Spinal cord (tissue), 10 donors: ENCODE measurements around the gene PI4KA. TPM values are rescaled to one million over a fixed set of nuclear protein-coding genes. Genes with fewer than 3 reads are reported as not detected.

Experiments
- DNase-seq, 6 donors: peaks; one replicate each; pipeline versions ENCODE4 v3.0.0 to v3.0.0-alpha.2; 2013 to 2015; ENCODE audit warnings: low spot score in 6 of 6, low read depth in 4 of 6
- H3K27ac ChIP-seq: one replicate; pipeline ENCODE4 v1.5.1; 2013; ENCODE audit warnings: low read depth, low read length, control low read depth
- H3K27me3 ChIP-seq: one replicate; pipeline ENCODE4 v1.6.1; 2013; ENCODE audit warnings: low read length; ENCODE audit not compliant: control insufficient read depth, insufficient read depth
- H3K36me3 ChIP-seq: one replicate; pipeline ENCODE4 v1.6.1; 2013; ENCODE audit warnings: low read length; ENCODE audit not compliant: control insufficient read depth, insufficient read depth
- H3K4me1 ChIP-seq: one replicate; pipeline ENCODE4 v1.6.1; 2013; ENCODE audit warnings: low read length; ENCODE audit not compliant: control insufficient read depth, insufficient read depth
- H3K4me3 ChIP-seq: one replicate; pipeline ENCODE4 v1.5.1; 2013; ENCODE audit warnings: low read depth, low read length, control low read depth
- H3K9me3 ChIP-seq: one replicate; pipeline ENCODE4 v1.6.1; 2013; ENCODE audit warnings: low read length; ENCODE audit not compliant: control insufficient read depth, insufficient read depth
- WGBS: methylation state at CpG from one replicate; pipeline ENCODE4 v1.1.5; 2013; ENCODE audit warnings: missing lambda C conversion rate; ENCODE audit not compliant: insufficient coverage; 5-methylcytosine and 5-hydroxymethylcytosine counted together
- polyA plus RNA-seq, 2 donors: library from polyadenylated mRNA; unstranded; fragments of 120-200 nt; gene quantifications; one replicate each; pipeline ENCODE4 v1.2.1, GENCODE V29; 2013; ENCODE audit not compliant: insufficient read length in 2 of 2
- total RNA-seq, 2 donors: library from RNA; depleted of rRNA in 1 of 2; stranded (reverse); fragments of 120-200 nt in 1 of 2; fragments of >200 nt in 1 of 2; gene quantifications; one replicate each; pipeline versions ENCODE4 v1.2.3 to v1.2.4, GENCODE V29; 2013 to 2014
- donor health status: healthy.

Gene PI4KA
- total and polyA plus RNA-seq, 4 donors, result 57.6 to 136 (median 89.5) TPM

- Histone ChIP-seq H3K27ac (no peak overlapping the region), H3K4me1 (no peaks in the 10 kb centered on the region), H3K27me3 (no peaks in the 10 kb centered on the region), H3K36me3 (peaks cover 68% of the 10 kb centered on the region), H3K4me3 (no peak overlapping the region), H3K9me3 (no peaks in the 10 kb centered on the region)
- DNase-seq, result no peak
- WGBS, result 86% methylated on average over 1 of the region's 6 CpGs
These were observed 24.2 kb upstream of the PI4KA start for GRCh38 chr22:20882855-20883254.

DNA sequence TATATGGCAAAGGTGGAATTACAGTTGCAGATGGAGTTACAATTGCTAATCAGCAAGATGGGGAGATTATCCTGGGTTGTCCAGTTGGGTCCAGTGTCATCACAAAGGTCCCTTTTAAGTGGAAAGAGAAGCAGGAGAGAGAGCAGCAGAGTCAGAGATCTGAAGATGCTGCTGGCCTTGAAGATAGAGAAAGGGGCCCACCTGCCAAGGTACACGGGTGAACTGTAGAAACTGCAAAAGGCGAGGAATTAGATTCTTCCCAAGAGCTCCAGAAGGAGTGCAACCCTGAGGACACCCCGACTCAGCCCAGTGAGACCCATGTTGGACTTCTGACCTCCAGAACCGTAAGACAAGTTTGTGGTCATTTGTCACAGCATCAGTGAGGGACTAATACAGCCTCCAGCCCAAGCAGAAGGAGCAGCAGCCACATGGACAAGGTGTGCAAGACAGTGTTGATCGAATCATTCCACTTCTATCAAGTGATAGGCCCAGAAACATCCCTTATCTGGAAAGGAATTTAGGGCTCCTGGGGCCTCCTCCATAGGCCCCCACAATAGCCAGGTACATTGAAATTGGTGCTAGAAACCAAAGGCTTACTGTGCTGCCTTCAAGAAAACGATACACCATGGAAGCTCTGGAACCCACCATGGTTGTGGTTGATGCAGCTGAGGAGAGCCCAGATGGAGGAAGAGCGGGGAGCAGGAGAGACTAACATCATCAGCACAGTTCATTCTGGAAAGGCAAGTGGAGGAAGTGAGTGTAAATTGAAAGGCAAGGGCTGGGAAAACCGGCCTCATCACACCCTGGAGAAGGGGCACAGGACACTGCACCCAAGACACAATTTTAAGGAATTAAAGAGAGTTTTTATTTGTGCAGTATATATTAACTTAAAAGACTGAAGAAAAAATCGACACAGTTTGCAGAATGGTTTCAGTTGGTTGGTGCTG is 23.5 kb upstream of the PI4KA start:
- Histone ChIP-seq H3K4me1 (no peaks in the 10 kb centered on the region), H3K27me3 (no peaks in the 10 kb centered on the region), H3K9me3 (no peaks in the 10 kb centered on the region), H3K27ac (no peak overlapping the region), H3K36me3 (peaks cover 71% of the 10 kb centered on the region), H3K4me3 (no peak overlapping the region)
- DNase-seq, result no peak
- WGBS, result 95% methylated on average over 8 of the region's 9 CpGs

GRCh38 chr22:20881231-20881630 is 22.6 kb upstream of the PI4KA start:
- H3K9me3 ChIP-seq, result no peaks in the 10 kb centered on the region
- H3K36me3 ChIP-seq, result peaks cover 65% of the 10 kb centered on the region
- no peaks in the 10 kb centered on the region for H3K27me3 ChIP-seq
- DNase-seq, result no peak
- H3K27ac ChIP-seq, result no peak overlapping the region
- H3K4me3 ChIP-seq, result no peak overlapping the region
- WGBS, result 67% methylated on average over 2 of the region's 5 CpGs
- no peaks in the 10 kb centered on the region for H3K4me1 ChIP-seq

DNA sequence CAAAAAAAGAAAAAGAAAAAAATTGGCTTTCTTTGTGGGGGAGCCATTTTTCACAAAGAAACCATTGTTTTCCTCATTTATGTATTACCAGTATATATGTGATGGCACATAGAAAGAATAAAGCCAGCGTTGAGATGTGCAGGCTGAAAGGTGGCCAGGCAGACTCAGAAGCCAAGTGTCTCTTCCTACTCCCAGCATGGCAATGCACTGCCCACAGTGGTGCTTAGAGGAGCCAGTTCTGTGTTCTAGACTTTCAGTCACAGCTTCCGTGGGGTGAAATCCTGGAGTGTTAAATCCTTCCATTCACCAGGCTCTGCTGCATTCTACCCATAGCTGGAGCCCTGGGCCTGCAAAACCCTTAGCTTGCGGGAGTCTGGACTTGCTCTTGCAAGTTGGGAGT is 19.1 kb upstream of the PI4KA start:
- H3K27ac ChIP-seq, result no peak overlapping the region
- H3K4me1 ChIP-seq, result no peaks in the 10 kb centered on the region
- H3K36me3 ChIP-seq, result peaks cover 58% of the 10 kb centered on the region
- no peaks in the 10 kb centered on the region for H3K27me3 ChIP-seq
- 100% methylated on average over 1 of the region's 3 CpGs for WGBS
- DNase-seq, result no peak
- H3K9me3 ChIP-seq, result no peaks in the 10 kb centered on the region
- H3K4me3 ChIP-seq, result no peak overlapping the region

DNA sequence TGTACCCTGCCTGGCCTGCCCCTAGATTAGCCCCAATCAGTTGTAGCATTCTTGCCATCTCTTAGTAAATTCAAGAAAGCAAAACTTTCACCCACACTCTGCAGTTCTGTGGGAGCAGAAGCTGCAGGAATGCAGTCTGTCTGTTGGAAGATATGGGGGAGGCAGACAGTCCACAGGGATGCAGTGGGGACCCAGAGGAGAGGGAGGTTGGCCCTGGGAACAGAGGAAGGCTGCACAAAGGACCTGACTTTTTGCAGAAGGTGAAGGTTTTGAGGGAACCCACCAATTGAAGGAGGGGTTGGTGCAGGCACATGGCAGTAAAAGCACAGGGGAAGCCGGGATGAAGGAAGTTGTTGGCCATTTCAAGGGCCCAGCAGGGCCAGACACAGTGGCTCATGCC is 16.7 kb upstream of the PI4KA start:
- Histone ChIP-seq H3K9me3 (no peaks in the 10 kb centered on the region), H3K27me3 (no peaks in the 10 kb centered on the region), H3K27ac (no peak overlapping the region), H3K4me3 (no peak overlapping the region), H3K4me1 (no peaks in the 10 kb centered on the region), H3K36me3 (peaks cover 48% of the 10 kb centered on the region)
- WGBS, result 67% methylated on average over 1 of the region's 1 CpG
- DNase-seq, result no peak

DNA sequence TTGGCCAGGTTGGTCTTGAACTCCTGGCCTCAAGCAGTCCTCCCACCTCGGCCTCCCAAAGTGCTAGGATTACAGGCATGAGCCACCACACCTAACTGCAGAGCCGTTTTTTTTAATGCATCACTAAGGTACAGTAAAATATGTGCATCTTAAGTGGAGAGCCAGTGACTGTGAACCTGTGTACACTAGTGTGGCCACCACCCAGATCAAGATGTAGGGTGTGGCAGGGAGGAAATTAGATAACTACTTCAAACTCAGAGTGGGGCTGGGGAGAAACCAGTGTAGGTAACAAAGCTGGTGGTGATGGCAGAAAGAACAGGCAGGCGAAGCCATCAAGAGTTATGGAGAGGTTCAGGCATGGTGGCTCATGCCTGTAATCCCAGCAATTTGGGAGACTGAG is 14.6 kb upstream of the PI4KA start:
- Histone ChIP-seq H3K27me3 (no peaks in the 10 kb centered on the region), H3K4me3 (no peak overlapping the region), H3K9me3 (no peaks in the 10 kb centered on the region), H3K27ac (no peak overlapping the region), H3K4me1 (no peaks in the 10 kb centered on the region), H3K36me3 (peaks cover 54% of the 10 kb centered on the region)
- no peak for DNase-seq
- 86% methylated on average over 1 of the region's 3 CpGs for WGBS

DNA sequence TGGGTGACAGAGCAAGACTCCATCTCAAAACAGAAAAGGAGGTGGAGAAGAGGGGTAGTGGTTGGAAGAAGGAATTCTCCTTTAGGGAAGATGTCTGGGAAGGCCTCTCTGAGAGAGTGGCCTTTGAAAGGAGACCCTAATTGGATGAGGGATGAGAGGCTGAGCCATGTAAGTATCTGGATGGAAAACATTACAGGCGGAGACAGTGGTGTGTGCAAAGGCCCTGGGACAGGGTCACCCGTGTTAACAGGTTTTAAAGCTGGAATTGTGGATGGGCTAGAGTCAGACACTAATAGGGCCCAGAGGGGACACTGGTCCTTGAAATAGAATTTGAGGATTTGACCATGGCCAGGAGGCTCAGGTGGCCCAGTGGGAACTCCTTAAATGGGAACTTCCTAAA is 10.6 kb upstream of the PI4KA start:
- Histone ChIP-seq H3K4me3 (no peak overlapping the region), H3K27ac (no peak overlapping the region), H3K4me1 (peaks cover 3% of the 10 kb centered on the region), H3K36me3 (peaks cover 43% of the 10 kb centered on the region), H3K9me3 (no peaks in the 10 kb centered on the region), H3K27me3 (no peaks in the 10 kb centered on the region)
- WGBS, result 100% methylated on average over 2 of the region's 2 CpGs
- DNase-seq, result no peak

DNA sequence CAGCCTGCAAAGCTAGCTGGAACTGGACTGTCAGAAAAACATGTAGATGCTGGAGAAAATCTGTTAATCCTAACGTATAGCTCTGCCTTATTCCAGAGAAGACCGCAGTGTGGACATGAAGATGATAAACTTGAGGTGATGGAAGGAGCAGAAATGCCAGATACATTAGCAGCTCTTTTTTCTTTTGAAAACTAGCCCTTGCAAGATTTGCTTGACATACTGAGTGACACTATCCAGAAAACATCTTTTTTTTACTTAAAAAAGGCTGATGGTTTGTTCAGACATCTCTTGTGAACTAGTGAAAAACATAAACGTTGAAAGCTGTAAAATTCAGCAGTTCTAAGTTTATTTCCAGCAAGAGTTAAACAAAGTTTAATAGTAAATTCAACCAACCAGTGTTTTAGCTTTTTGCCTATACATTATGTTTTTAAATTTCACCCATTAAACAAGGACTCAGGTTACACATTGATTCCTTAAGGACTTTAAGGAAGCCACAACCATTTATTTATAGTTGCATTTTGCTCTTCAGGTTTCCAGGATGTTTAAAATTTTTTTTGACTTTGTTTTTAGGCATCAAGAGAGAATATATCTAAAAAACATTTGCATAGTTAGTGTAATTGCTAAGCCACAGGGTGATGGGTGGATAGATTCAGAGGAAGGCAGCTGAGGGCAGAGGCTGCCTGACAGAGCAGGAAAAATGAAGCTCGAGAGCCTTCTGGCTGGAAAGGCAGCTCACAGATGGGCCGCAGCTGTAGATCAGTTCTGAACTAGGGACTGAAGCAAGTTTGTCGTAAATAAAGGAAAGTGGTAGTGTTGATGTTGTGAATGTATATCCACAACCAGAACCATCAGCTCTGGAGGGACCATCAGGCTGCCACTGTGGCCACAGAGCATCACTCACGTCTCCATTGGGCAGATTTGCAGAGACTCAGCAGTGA is 9.7 kb upstream of the PI4KA start:
- Histone ChIP-seq H3K36me3 (peaks cover 39% of the 10 kb centered on the region), H3K4me3 (no peak overlapping the region), H3K9me3 (no peaks in the 10 kb centered on the region), H3K4me1 (peaks cover 3% of the 10 kb centered on the region), H3K27me3 (no peaks in the 10 kb centered on the region), H3K27ac (no peak overlapping the region)
- 75% methylated on average over 4 of the region's 7 CpGs for WGBS
- DNase-seq, result no peak

DNA sequence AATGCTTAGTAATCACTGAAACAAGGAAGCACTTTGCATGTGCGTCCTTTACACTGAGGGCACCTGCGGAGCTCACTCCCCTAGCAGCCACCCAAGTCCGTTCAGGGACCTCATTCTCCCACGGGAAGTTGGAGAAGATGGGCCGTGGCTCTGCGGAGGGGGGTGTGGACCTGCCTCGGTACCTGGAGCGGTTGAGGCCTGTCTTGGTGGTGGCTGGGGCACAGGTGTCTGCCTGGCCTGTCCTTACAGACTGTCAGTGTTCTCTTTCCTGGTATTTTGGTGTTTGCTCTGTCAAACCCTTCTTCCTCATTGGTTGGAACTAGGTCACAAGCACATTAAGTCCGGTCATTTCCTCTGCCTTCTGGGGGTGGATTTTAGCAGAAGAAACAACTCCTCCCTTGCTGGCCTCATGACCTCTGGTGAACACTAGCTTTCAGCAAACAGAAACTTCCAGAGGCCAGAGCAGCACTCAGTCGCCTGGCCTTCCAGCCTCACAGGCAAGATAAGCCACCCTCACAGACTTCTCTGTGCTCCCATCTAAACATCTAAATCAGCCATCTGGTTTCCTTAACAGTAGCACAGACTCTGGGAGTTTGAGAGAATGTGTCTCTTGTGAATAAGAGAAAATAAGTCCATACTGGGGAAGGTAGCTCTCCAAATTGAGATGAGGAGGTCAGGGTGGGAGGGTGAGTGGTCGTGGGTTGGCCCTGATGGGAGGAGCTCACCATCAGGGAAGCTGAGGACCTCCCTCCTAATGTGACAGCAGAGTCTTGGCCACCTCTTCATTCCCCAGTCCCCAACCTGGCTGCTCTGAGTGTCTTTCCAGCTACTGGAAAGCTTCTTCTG is 8.8 kb upstream of the PI4KA start:
- peaks cover 40% of the 10 kb centered on the region for H3K36me3 ChIP-seq
- H3K27ac ChIP-seq, result no peak overlapping the region
- H3K27me3 ChIP-seq, result no peaks in the 10 kb centered on the region
- H3K9me3 ChIP-seq, result no peaks in the 10 kb centered on the region
- no peak overlapping the region for H3K4me3 ChIP-seq
- WGBS, result 78% methylated on average over 9 of the region's 11 CpGs
- peaks cover 3% of the 10 kb centered on the region for H3K4me1 ChIP-seq
- DNase-seq, result peak in 1 of 6 donors; percentile 25
